B cell (primary cell): ENCODE data around the gene SGTA. TPM values are rescaled to one million over a fixed set of nuclear protein-coding genes. Genes with fewer than 3 reads are reported as not detected.

ENCODE experiments used
- ATAC-seq: fragments of 200-7000 bp; cut with Tn5 transposase; one replicate; pipeline ENCODE4 v1.10.0; 2021; ENCODE audit warnings: low read depth, mild to moderate bottlenecking, moderate number of reproducible peaks, moderate library complexity
- CTCF ChIA-PET: fragments of 350-600 bp; sonication (Branson Sonifier 250); formaldehyde crosslinking; loops from one replicate; lab custom pipeline; 2021; ENCODE audit warnings: antibody characterized with exemption, inconsistent platforms; lab: Charles Lee
- POLR2A ChIA-PET: fragments of 350-600 bp; sonication (Branson Sonifier 250); formaldehyde crosslinking; loops from one replicate; lab custom pipeline; 2021; ENCODE audit warnings: antibody characterized with exemption; lab: Charles Lee
- DNase-seq: peaks from one replicate; pipeline ENCODE4 v3.0.0; 2013
- H2AFZ ChIP-seq: 2 replicates; pipeline ENCODE4 v1.6.1; 2012; ENCODE audit warnings: mild to moderate bottlenecking, low read depth, low read length; ENCODE audit not compliant: insufficient read depth, poor library complexity, severe bottlenecking
- H3K27ac ChIP-seq, 2 donors: 1 replicate in 1 of 2; 2 replicates in 1 of 2; pipeline ENCODE4 v1.5.1; 2012 to 2013; ENCODE audit warnings: low read length in 2 of 2, mild to moderate bottlenecking in 2 of 2, moderate library complexity in 1 of 2
- H3K27me3 ChIP-seq, 4 experiments: fragments of 200-600 bp in 1 of 4; sonication (generic) in 1 of 4; replicated peaks in 1 of 4; 1 replicate in 2 of 4; 2 replicates in 2 of 4; pipeline versions ENCODE4 v1.6.1 to v1.7.0; 2013 to 2016; ENCODE audit warnings: low read length in 3 of 4, mild to moderate bottlenecking in 2 of 4, mixed read lengths in 1 of 4, moderate library complexity in 1 of 4; ENCODE audit not compliant: insufficient read depth in 4 of 4, control insufficient read depth in 3 of 4; ENCODE audit errors: control extremely low read depth in 1 of 4
- H3K36me3 ChIP-seq, 2 experiments: replicated peaks in 1 of 2; 1 replicate in 1 of 2; 2 replicates in 1 of 2; pipeline versions ENCODE4 v1.6.1 to v1.7.1; 2013; ENCODE audit warnings: low read length in 1 of 2; ENCODE audit not compliant: insufficient read depth in 2 of 2, control insufficient read depth in 1 of 2; ENCODE audit errors: control extremely low read depth in 1 of 2, extremely low read depth in 1 of 2
- H3K4me1 ChIP-seq, 2 donors: fragments of 200-600 bp in 1 of 2; sonication (generic) in 1 of 2; 1 replicate in 1 of 2; 2 replicates in 1 of 2; pipeline versions ENCODE4 v1.5.1 to v1.6.1; 2013 to 2017; ENCODE audit warnings: low read length in 2 of 2; ENCODE audit not compliant: control insufficient read depth in 2 of 2, insufficient read depth in 2 of 2
- H3K4me2 ChIP-seq: replicated peaks from 2 replicates; pipeline ENCODE3; 2012; ENCODE audit warnings: mild to moderate bottlenecking, low read depth, low read length; ENCODE audit not compliant: poor library complexity, severe bottlenecking
- H3K4me3 ChIP-seq, 5 experiments: fragments of 200-600 bp in 1 of 5; sonication (generic) in 1 of 5; 1 replicate in 3 of 5; 2 replicates in 2 of 5; pipeline versions ENCODE4 v1.5.1 to v1.7.0; 2011 to 2016; ENCODE audit warnings: low read length in 4 of 5, mild to moderate bottlenecking in 4 of 5, low read depth in 2 of 5, control low read depth in 1 of 5, moderate library complexity in 1 of 5; ENCODE audit not compliant: insufficient read depth in 1 of 5; ENCODE audit errors: control extremely low read depth in 1 of 5, extremely low read depth in 1 of 5
- H3K79me2 ChIP-seq: fragments of 200-600 bp; sonication (generic); one replicate; pipeline ENCODE4 v1.6.0; 2016; ENCODE audit warnings: low read length; ENCODE audit not compliant: control insufficient read depth, insufficient read depth
- H3K9ac ChIP-seq: fragments of 200-600 bp; sonication (generic); 2 replicates; pipeline ENCODE4 v1.6.1; 2017; ENCODE audit warnings: mild to moderate bottlenecking, low read length, moderate library complexity
- H3K9me3 ChIP-seq, 3 donors: one replicate each; pipeline versions ENCODE4 v1.6.1 to v1.7.1; 2013; ENCODE audit warnings: low read length in 2 of 3; ENCODE audit not compliant: control insufficient read depth in 2 of 3, insufficient read depth in 1 of 3; ENCODE audit errors: control extremely low read depth in 1 of 3
- H4K20me1 ChIP-seq: 2 replicates; pipeline ENCODE4 v1.6.0; 2012; ENCODE audit warnings: mild to moderate bottlenecking, low read length; ENCODE audit not compliant: insufficient read depth, control insufficient read depth, poor library complexity, severe bottlenecking
- H3K27ac Mint-ChIP-seq: one replicate; pipeline ENCODE4 v1.8.0; 2021; ENCODE audit warnings: mixed read lengths
- H3K27me3 Mint-ChIP-seq: one replicate; pipeline ENCODE4 v1.8.0; 2021; ENCODE audit warnings: mixed read lengths
- H3K4me1 Mint-ChIP-seq: one replicate; pipeline ENCODE4 v1.8.0; 2021; ENCODE audit warnings: mixed read lengths
- H3K4me3 Mint-ChIP-seq: one replicate; pipeline ENCODE4 v1.8.0; 2021; ENCODE audit warnings: mixed read lengths
- H3K9me3 Mint-ChIP-seq: one replicate; pipeline ENCODE4 v1.8.0; 2022; ENCODE audit warnings: mixed read lengths; ENCODE audit not compliant: insufficient read depth
- CTCF ChIP-seq: fragments of 200-600 bp; IDR thresholded peaks from one replicate; pipeline ENCODE4 v1.8.0; 2022; ENCODE audit warnings: antibody characterized with exemption, mild to moderate bottlenecking
- EZH2 ChIP-seq: IDR thresholded peaks from 2 replicates; pipeline ENCODE4 v1.6.1; 2012; ENCODE audit warnings: borderline replicate concordance, low read depth, mild to moderate bottlenecking, moderate library complexity, low read length; ENCODE audit not compliant: insufficient read depth, poor library complexity, severe bottlenecking
- WGBS: methylation state at CpG from one replicate; pipeline ENCODE4 v1.1.5; 2013; ENCODE audit warnings: missing lambda C conversion rate; ENCODE audit not compliant: insufficient coverage; 5-methylcytosine and 5-hydroxymethylcytosine counted together
- intact Hi-C: fragments of 100-400 bp; cut with micrococcal nuclease; formaldehyde crosslinking; loops from one replicate; pipeline ENCODE4 v1.10.0; 2022
- polyA plus RNA-seq: library from polyadenylated mRNA; depleted of rRNA; stranded (reverse); fragments of >200 nt; gene quantifications from 2 replicates; pipeline ENCODE4 v1.2.3, GENCODE V29; 2012
- total RNA-seq, 2 donors: library from RNA; stranded (reverse); fragments of 120-200 nt in 1 of 2; gene quantifications; 1 replicate in 1 of 2; 2 replicates in 1 of 2; pipeline versions ENCODE4 v1.2.3 to v1.2.4, GENCODE V29; 2013 to 2022

SGTA gene
- total and polyA plus RNA-seq, 2 donors (not counting 1 experiment from before 2014, with no cell fraction given), result 36.6 to 42.0 TPM

DNA sequence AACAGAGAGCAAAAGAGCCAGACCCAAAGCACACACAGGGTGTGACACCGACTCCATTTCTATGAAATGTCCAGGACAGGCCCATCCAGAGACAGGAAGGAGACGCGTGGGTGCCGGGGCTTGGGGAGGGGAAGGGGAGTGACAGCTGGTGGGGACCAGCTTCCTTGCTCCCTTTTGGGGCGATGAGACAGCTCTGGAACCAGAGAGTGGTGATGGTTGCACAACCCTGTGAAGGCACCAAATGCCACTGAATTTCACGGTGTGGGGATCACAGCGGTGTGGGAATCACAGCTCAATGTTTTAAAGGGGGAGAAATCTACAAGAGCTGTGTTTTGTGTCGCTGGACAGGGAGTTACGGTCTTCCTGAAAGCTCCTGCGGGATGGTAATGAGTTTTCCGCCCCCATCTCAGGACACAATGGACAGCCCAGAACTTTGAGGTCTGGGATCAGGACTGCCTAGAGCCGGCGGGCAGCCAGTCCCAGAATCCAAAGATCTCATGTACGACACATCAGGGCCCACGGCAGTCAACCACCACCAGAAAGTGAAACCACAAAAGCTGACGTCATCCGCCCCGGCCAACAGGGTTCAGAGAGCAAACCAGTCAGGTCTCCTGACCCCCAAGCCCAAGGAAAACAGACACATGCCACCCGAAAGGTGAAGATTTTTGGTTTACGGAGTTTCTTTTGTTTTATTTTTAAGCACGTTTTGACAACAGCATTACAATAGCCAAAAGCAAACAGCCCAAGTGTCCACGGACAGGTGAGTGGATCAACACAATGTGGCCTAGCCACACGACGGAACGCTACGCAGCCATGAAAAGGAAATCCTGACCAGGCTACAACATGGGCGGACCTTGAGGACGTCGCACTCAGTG is 7.3 kb downstream of the SGTA start:
- peak overlapping the region; percentile 74 for H3K4me2 ChIP-seq
- Mint-ChIP-seq H3K27ac (peak overlapping the region; percentile 96), H3K9me3 (no peaks in the 10 kb centered on the region), H3K4me1 (peaks cover 39% of the 10 kb centered on the region), H3K4me3 (peak overlapping the region; percentile 87), H3K27me3 (no peaks in the 10 kb centered on the region)
- 49% methylated on average over 25 of the region's 29 CpGs for WGBS
- ChIA-PET CTCF (interaction anchor here (0.9 to 2.9 kb wide), 4 partner anchors 27 to 139 kb away, joined by 3 to 16 read pairs (median 4); no protein-coding TSS in a partner anchor), POLR2A (interaction anchor here (0.6 to 0.7 kb wide), 2 partner anchors 629 to 1291 kb away, joined by 3 to 4 read pairs; partner anchors contain the start of gene ZBTB7A)
- peaks cover 11 to 22% of the 10 kb centered on the region in 2 donors for H3K4me1 ChIP-seq
- H4K20me1 ChIP-seq, result peaks cover 47% of the 10 kb centered on the region
- peak overlapping the region; percentile 80 to 86 for H3K27ac ChIP-seq
- H3K4me3 ChIP-seq, result peak overlapping the region in 4 of 5 experiments; percentile 28 to 48 (median 40)
- H3K27me3 ChIP-seq, result no peaks in the 10 kb centered on the region
- H3K79me2 ChIP-seq, result peaks cover 90% of the 10 kb centered on the region
- no peaks in the 10 kb centered on the region for H3K9me3 ChIP-seq
- ATAC-seq, result peak; percentile 60
- peak overlapping the region; percentile 69 for H3K9ac ChIP-seq
- TF ChIP-seq CTCF, result no peak
- no peak for TF ChIP-seq EZH2
- peak; percentile 77 for DNase-seq
- intact Hi-C loops, result no loop called here
- peak overlapping the region; percentile 57 for H2AFZ ChIP-seq
- peaks cover 0 to 10% of the 10 kb centered on the region in 2 experiments for H3K36me3 ChIP-seq
